Duodenal mucosa (tissue), 2 donors: Measurements from ENCODE around the gene UPP1.
"Not testable (repeated sequence)": the region's sequence is repeated elsewhere in the genome, so short reads cannot be mapped to it uniquely, and the experiment has no call there.

Experiments
- H3K27ac ChIP-seq: one replicate; pipeline ENCODE4 v1.7.0; 2013; ENCODE audit warnings: low read depth, low read length
- H3K27me3 ChIP-seq, 2 donors: one replicate each; pipeline ENCODE4 v1.7.0; 2013; ENCODE audit warnings: low read length in 2 of 2, control low read depth in 1 of 2; ENCODE audit not compliant: insufficient read depth in 2 of 2, control insufficient read depth in 1 of 2
- H3K36me3 ChIP-seq, 2 donors: one replicate each; pipeline ENCODE4 v1.7.0; 2013; ENCODE audit warnings: low read length in 2 of 2, control low read depth in 1 of 2; ENCODE audit not compliant: insufficient read depth in 2 of 2, control insufficient read depth in 1 of 2
- H3K4me1 ChIP-seq, 2 donors: one replicate each; pipeline ENCODE4 v1.7.0; 2013; ENCODE audit warnings: low read length in 2 of 2, control low read depth in 1 of 2; ENCODE audit not compliant: insufficient read depth in 2 of 2, control insufficient read depth in 1 of 2
- H3K4me3 ChIP-seq, 2 donors: one replicate each; pipeline ENCODE4 v1.7.0; 2013; ENCODE audit warnings: low read length in 2 of 2, low read depth in 1 of 2
- H3K9ac ChIP-seq, 2 donors: one replicate each; pipeline ENCODE4 v1.7.0; 2013; ENCODE audit warnings: low read length in 2 of 2, low read depth in 1 of 2
- H3K9me3 ChIP-seq, 2 donors: one replicate each; pipeline ENCODE4 v1.7.0; 2013; ENCODE audit warnings: low read length in 2 of 2, control low read depth in 1 of 2; ENCODE audit not compliant: control insufficient read depth in 1 of 2

Gene UPP1

GRCh38 chr7:48053736-48054135, 35.3 kb upstream of the UPP1 start:
- Histone ChIP-seq H3K9me3 (no peaks in the 10 kb centered on the region), H3K27me3 (no peaks in the 10 kb centered on the region), H3K9ac (no peak overlapping the region), H3K27ac (no peak overlapping the region), H3K4me1 (peaks cover 0 to 4% of the 10 kb centered on the region in 2 donors), H3K36me3 (no peaks in the 10 kb centered on the region), H3K4me3 (no peak overlapping the region)

DNA sequence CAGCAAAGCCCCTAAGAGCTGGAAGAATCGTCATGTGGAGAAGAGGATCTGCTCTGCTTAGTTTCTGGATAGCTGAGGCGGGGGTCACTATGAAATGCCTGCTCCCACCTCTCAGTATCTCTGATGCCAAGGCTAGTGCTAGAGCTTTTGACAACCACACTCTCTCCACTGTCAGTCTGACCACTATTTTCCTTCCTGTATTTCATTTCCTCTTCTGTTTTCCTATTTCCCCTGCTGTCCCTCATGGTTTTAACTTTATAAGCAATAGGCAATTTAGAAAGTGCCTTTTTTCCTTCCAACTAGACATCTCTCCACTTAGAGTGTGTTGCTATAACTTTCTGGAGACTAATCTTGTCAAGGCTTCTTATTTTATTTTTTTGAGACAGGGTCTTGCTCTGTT, 30.1 kb upstream of the UPP1 start:
- H3K9me3 ChIP-seq, result no peaks in the 10 kb centered on the region
- H3K27ac ChIP-seq, result no peak overlapping the region
- H3K36me3 ChIP-seq, result no peaks in the 10 kb centered on the region
- no peaks in the 10 kb centered on the region for H3K27me3 ChIP-seq
- H3K4me1 ChIP-seq, result peaks cover 0 to under 1% of the 10 kb centered on the region in 2 donors
- no peak overlapping the region for H3K9ac ChIP-seq
- no peak overlapping the region for H3K4me3 ChIP-seq

DNA sequence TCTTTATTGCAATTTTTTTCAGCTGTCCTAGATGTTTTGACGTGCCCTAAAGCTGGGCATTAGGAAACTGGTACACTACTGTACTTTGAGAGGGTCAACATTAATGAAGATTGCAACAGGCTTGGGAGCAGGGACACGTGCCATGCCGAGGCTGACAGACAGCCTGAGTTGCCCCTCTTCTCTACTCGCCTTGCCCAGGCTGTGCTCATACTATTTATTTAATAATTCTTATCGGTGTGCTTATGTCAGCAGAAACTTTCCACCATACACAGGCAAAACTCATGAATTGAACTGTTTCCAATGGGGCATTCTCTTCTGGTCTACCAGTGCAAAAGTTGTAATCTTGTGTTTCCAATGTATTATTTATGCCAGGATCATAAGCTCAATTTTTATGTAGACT, 29.4 kb upstream of the UPP1 start:
- H3K9ac ChIP-seq, result no peak overlapping the region
- no peaks in the 10 kb centered on the region for H3K9me3 ChIP-seq
- H3K27me3 ChIP-seq, result no peaks in the 10 kb centered on the region
- H3K4me3 ChIP-seq, result no peak overlapping the region
- H3K27ac ChIP-seq, result no peak overlapping the region
- no peaks in the 10 kb centered on the region for H3K36me3 ChIP-seq
- no peaks in the 10 kb centered on the region for H3K4me1 ChIP-seq

DNA sequence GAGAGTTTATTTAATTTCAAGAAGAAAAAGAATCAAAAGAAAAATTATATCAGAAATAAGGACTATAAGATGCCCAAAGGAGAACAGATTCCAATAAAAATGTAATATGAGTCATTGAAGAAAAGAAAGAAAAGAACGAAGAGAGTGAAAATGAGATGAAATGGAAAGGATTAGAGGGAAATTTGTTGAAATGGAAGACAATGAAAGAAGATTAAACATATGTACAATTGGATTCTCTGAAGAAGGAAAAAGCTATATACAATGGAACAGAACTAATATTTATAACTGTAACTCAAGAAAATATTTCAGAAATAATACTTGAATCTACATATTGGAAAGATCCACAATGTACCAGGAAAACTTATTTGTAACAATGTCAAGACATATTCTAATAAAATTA, 25.1 kb upstream of the UPP1 start:
- Histone ChIP-seq H3K36me3 (no peaks in the 10 kb centered on the region), H3K27ac (no peak overlapping the region), H3K9me3 (no peaks in the 10 kb centered on the region), H3K9ac (no peak overlapping the region), H3K4me1 (no peaks in the 10 kb centered on the region), H3K4me3 (no peak overlapping the region), H3K27me3 (no peaks in the 10 kb centered on the region)

GRCh38 chr7:48067475-48067874, 21.6 kb upstream of the UPP1 start:
- Histone ChIP-seq H3K9ac (no peak overlapping the region), H3K27me3 (no peaks in the 10 kb centered on the region), H3K27ac (no peak overlapping the region), H3K4me1 (no peaks in the 10 kb centered on the region), H3K4me3 (no peak overlapping the region), H3K36me3 (no peaks in the 10 kb centered on the region), H3K9me3 (no peaks in the 10 kb centered on the region)

- no peak overlapping the region for H3K4me3 ChIP-seq
- H3K27ac ChIP-seq, result no peak overlapping the region
- no peaks in the 10 kb centered on the region for H3K36me3 ChIP-seq
- H3K9me3 ChIP-seq, result no peaks in the 10 kb centered on the region
- H3K27me3 ChIP-seq, result no peaks in the 10 kb centered on the region
- H3K9ac ChIP-seq, result no peak overlapping the region
- no peaks in the 10 kb centered on the region for H3K4me1 ChIP-seq
These were observed 14.8 kb upstream of the UPP1 start for GRCh38 chr7:48074204-48074654.

DNA sequence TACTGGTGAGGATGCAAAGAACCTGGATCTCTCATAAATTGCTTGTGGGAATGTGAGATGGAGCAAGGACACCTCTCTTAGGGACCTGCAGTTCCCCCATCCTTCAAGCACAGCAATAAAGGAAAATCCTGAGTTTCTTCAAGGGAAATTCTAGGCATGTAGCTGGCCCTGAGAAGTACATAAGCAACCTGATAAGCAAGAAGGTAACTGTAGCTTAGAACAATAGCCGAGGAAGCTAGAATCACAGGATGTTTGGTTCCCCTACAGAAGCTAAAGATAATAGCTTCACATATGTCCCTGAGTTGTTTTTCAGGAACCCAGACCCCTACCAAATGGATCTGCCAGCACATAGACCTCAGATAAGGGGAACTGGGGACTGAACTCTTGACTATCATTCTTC, 11.6 kb upstream of the UPP1 start:
- Histone ChIP-seq H3K4me1 (peaks cover 0 to under 1% of the 10 kb centered on the region in 2 donors), H3K4me3 (no peak overlapping the region), H3K9me3 (no peaks in the 10 kb centered on the region), H3K9ac (no peak overlapping the region), H3K36me3 (no peaks in the 10 kb centered on the region), H3K27ac (no peak overlapping the region), H3K27me3 (no peaks in the 10 kb centered on the region)

DNA sequence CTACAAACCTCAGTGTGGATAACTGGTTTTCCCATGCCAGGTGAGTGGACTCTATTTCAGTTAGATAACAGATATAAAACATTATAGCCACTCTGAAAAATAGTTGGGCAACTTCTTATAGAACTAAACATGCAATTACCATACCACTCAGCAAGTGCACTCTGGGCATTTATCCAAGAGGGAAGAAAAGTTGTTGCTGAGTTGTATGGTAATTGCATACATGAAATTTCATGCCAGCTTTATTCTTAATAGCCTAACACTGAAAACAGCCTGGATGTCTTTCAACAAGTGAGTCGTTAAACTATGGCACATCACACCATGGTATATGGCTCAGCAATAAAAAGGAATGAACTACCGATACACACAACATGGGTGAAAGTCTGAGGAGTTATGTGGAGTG, 10.6 kb upstream of the UPP1 start:
- Histone ChIP-seq H3K36me3 (no peaks in the 10 kb centered on the region), H3K9ac (no peak overlapping the region), H3K27ac (no peak overlapping the region), H3K9me3 (no peaks in the 10 kb centered on the region), H3K4me1 (peaks cover 6 to 10% of the 10 kb centered on the region in 2 donors), H3K27me3 (no peaks in the 10 kb centered on the region), H3K4me3 (no peak overlapping the region)

- H3K4me3 ChIP-seq, H3K9me3 ChIP-seq, H3K27ac ChIP-seq, H3K36me3 ChIP-seq, H3K27me3 ChIP-seq, H3K9ac ChIP-seq: not testable (repeated sequence)
- H3K4me1 ChIP-seq, result peaks cover 35 to 38% of the 10 kb centered on the region in 2 donors
These were observed 6.7 kb upstream of the UPP1 start for GRCh38 chr7:48082378-48082777.

- Histone ChIP-seq H3K27ac (no peak overlapping the region), H3K9ac (no peak overlapping the region), H3K9me3 (no peaks in the 10 kb centered on the region), H3K4me3 (no peak overlapping the region), H3K27me3 (no peaks in the 10 kb centered on the region), H3K4me1 (peaks cover 38 to 44% of the 10 kb centered on the region in 2 donors), H3K36me3 (no peaks in the 10 kb centered on the region)
These were observed 5.8 kb upstream of the UPP1 start for GRCh38 chr7:48083114-48083830.
